DMS153 treated with DMSO at 0.1 percent for 48 hours (cell line): ENCODE data around the gene NPC1L1.
A peak's percentile ranks its signal among the peaks of the same experiment; 100 is the strongest.

Experiments
- DNase-seq: peaks from one replicate; lab custom pipeline; 2025; ENCODE audit not compliant: unreplicated experiment; lab: John Stamatoyannopoulos, UW

Gene NPC1L1

GRCh38 chr7:44541028-44541869, at the start of gene NPC1L1:
TSS of gene NPC1L1 (minus strand) at chr7:44541330. CDS start at chr7:44541259, 71 bp downstream.
- no peak for DNase-seq

- DNase-seq: no peak
Observed at GRCh38 chr7:44590910-44591309, 49.8 kb upstream of the NPC1L1 start.

DNA sequence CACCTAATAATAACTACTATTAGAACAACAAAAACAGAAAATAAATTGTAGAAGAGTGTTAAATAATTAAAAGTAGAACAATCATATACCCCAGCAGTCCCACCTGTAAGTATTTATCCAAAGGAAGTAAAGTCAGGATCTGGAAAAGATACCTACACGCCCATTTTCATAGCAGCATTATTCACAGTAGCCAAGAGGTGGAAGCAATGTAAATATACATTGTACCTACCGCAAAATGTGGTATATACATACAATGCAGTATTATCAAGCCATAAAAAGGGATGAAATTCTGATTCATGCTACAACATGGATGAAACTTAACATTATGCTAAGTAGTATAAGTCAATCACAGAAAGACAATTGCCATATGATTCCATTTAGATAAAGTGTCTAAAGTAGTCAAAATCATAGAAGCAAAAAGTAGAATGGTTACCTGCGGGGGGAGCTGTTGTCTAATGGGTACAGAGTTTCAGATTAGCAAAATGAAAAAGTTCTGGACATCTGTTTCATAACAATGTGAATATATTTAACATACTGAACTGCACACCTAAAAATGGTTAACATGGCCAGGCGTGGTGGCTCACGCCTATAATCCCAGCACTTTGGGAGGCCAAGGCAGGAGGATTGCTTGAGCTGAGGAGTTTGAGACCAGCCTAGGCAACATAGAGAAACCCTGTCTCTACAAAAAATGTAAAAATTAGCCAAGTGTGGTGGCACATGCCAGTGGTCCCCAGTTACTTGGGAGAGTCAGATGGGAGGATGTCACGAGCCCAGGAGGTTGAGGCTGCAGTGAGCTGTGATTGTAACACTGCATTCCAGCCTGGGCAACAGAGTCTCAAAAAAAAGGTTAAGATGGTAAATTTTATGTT, 46.9 kb upstream of the NPC1L1 start:
- DNase-seq: peak; percentile 55

GRCh38 chr7:44583146-44583865, 42.2 kb upstream of the NPC1L1 start:
- no peak for DNase-seq

GRCh38 chr7:44581879-44582603, 40.9 kb upstream of the NPC1L1 start, which contains the start of gene TMED4:
TSS of gene TMED4 (minus strand) at chr7:44582231. CDS start at chr7:44582206, 25 bp downstream.
- peak; percentile 100 for DNase-seq

- no peak for DNase-seq
Observed at GRCh38 chr7:44580945-44581878, 40.1 kb upstream of the NPC1L1 start.

DNA sequence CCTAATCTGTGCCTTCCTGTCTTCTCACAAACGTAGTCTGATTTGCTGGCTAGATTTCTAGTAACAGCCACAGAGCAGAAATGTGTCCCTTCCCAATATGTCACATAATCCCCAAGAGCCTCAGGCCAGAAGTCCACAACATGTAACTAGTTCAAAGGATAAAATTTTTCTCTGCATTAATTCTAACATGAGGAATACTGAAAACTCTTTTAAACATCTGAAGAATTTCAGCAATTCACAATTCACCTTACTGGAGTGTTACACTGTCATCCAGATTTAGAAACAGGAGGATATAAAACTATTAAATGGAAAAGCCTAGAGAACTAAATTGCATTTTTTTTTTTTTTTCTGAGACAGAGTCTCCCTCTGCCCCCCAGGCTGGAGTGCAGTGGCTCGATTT, 35.1 kb upstream of the NPC1L1 start:
- no peak for DNase-seq

DNA sequence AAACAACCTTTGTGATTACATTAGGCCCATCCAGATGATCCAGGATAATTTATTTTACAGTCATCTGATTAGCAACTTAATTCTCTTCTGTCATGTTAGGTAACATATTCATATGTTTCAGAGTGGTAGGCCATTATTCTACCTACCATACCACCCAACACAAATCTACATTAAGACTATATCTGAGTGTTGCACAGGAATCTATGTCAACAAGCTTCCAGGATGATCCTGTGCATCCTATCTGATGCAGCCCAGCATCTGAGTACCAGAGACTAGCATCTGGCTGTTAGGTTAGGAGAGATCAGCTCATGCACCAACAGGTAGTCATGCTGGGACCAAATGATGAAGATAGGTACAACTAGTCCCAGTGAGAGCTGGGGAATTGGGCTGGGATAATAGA, 33.9 kb upstream of the NPC1L1 start:
- no peak for DNase-seq

- no peak for DNase-seq
Observed at GRCh38 chr7:44574287-44574872, 33.2 kb upstream of the NPC1L1 start.

- DNase-seq: peak; percentile 96
Observed at GRCh38 chr7:44573464-44574286, 32.5 kb upstream of the NPC1L1 start, which contains the start of gene DDX56. TSS of gene DDX56 (minus strand) at chr7:44573908. CDS start at chr7:44573895, 13 bp downstream.

DNA sequence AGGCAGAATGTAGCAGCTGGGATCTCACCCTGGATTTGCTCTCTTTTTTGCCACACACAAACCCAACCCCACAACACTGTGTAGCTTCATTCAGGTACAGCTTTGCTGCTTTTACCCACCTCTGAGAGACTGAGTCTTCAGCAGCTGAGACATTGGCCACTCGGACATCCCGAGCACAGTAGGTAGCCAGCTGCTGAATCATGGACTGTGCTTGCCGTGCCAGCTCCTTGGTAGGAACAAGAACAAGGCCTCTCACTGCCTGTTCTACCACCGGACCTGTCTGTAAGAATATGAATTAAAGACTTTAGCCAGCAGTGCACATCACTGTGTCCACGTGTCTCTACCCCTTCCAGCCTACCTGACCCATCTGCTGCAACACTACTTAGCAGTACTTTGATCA, 31.6 kb upstream of the NPC1L1 start:
- no peak for DNase-seq

GRCh38 chr7:44569959-44570358, 28.8 kb upstream of the NPC1L1 start:
- no peak for DNase-seq

DNA sequence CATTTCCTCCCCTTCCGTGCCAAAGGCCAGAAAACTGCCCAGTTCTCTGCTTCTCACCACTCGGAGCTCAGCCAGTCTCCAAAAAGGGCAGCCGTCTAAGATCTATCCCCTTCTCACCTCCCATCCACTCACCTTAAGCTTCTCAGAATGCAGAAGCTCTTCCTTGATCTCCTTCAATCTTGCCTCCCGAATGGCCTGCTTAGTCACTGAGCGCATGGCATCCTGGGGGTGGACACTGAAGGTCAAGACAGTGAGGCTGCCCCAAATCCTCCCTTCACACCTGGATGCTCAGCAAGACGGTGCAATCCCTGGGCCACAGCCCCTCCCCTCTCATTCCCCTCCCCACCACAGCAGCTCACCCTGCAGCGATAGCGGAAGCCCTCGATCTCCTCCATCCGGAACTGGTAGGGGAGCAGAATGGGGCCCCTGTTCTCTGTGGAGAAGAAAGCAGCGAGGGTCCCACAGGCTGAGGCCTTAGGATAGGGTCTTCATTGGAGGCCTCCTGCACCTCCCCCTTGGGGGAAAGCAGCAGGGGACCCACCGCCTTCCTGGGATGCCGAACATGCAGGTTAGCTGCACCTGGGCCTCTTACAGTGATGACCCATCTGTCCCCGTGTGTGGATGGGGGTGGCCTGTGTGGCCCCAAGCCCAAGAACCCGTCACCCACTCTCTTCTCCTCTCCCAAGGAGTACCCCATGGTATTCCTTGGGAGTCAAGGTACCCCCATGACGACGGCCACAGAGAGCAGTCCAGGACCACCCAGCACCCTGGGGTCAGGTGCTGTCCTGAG, 27.8 kb upstream of the NPC1L1 start:
- DNase-seq: no peak

GRCh38 chr7:44567884-44568283, 26.8 kb upstream of the NPC1L1 start:
- DNase-seq: no peak

DNA sequence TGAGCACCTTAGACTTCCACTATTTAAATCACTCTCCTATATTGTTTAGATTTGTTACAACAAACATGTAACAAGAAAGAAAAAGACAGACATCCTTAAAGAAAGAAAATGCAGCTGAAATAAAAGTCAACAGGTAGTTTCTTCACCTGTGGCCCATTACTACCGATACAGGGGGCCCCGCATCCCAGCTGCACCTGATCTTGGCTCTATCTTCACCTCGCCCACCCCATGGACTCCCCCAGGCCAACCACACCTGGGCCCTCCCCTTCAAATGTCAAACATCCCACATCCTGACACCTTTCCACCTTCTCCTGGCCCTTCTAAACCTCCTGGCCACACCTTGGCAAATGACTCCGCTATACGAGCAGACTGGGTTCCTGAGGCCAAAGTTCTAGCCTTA, 25.6 kb upstream of the NPC1L1 start:
- DNase-seq: no peak

DNA sequence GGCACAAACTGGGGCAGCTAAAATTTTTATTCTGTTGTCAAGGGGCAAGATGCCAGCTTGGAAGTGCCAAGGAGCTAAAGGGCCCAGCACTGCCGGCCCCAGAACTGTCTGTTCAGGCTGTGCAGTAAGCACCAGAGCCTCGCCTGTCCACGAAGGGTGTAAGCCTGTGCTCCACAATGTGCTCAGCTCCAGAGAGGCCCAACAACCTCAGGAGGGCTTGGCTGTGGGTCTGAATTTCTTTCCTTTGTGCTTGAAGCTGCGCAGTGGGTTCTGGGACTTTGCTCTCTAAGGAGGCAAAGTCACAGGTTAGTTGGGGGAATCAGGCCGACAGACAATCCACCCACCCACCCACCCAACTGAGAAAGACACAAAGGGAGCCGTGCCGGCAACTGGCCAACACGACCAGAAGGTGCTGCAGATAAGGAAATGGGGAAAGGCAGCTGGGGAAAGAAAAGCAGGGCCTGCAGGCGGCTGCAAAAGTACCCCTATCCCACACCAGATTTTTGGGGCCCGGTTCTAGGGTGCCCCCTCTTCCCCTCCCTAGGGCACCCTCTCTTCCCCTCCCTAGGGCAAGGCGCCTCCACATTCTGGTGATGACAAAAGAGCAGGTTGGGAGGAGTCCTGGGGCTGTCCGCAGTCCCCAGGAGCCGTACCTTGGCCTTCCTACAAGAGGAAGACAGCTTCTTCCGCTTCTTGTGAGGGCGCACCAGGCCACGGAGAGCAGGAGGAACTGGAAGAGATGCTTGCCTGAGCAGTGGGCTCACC, 24.8 kb upstream of the NPC1L1 start:
- no peak for DNase-seq
